ENCODE results near the gene TMC4.

Gene TMC4

GRCh38 chr19:54190503-54191010, 17.6 kb upstream of the TMC4 start:
- peak overlapping the region; percentile 82 for H3K4me3 ChIP-seq (replicated peaks; ENCODE audit: low read depth, low read length)
- H3K27me3 ChIP-seq (replicated peaks; ENCODE audit: control insufficient read depth, insufficient read depth, low read length) = no peaks in the 10 kb centered on the region
- no peak for TF ChIP-seq CTCF (IDR thresholded peaks at IDR 0.05; ENCODE audit: insufficient read depth, low read length, poor library complexity, severe bottlenecking)
- H3K36me3 ChIP-seq (ENCODE audit: control insufficient read depth, insufficient read depth, low read length) = peaks cover 3% of the 10 kb centered on the region
- peak; percentile 99 for DNase-seq (ENCODE audit: extremely low read depth, insufficient read length)

- H3K36me3 ChIP-seq (ENCODE audit: control insufficient read depth, insufficient read depth, low read length) = peaks cover 3% of the 10 kb centered on the region
- peak; percentile 98 for DNase-seq (ENCODE audit: extremely low read depth, insufficient read length)
- TF ChIP-seq CTCF (IDR thresholded peaks at IDR 0.05; ENCODE audit: insufficient read depth, low read length, poor library complexity, severe bottlenecking) = no peak
- H3K4me3 ChIP-seq (replicated peaks; ENCODE audit: low read depth, low read length) = peak overlapping the region; percentile 82
- H3K27me3 ChIP-seq (replicated peaks; ENCODE audit: control insufficient read depth, insufficient read depth, low read length) = no peaks in the 10 kb centered on the region
These were observed 17.0 kb upstream of the TMC4 start for GRCh38 chr19:54189735-54190502.

GRCh38 chr19:54189145-54189734, 16.3 kb upstream of the TMC4 start, which contains the start of gene MBOAT7:
MBOAT7 (minus strand) TSS chr19:54189580; CDS start chr19:54188508, 1,072 bp downstream.
- H3K4me3 ChIP-seq (replicated peaks; ENCODE audit: low read depth, low read length) = peak within 1 kb of the TSS; percentile 82
- no peak for DNase-seq (ENCODE audit: extremely low read depth, insufficient read length)
- no peaks in the 10 kb centered on the region for H3K27me3 ChIP-seq (replicated peaks; ENCODE audit: control insufficient read depth, insufficient read depth, low read length)
- no peak for TF ChIP-seq CTCF (IDR thresholded peaks at IDR 0.05; ENCODE audit: insufficient read depth, low read length, poor library complexity, severe bottlenecking)
- peaks cover 3% of the 10 kb centered on the region for H3K36me3 ChIP-seq (ENCODE audit: control insufficient read depth, insufficient read depth, low read length)

- peaks cover 3% of the 10 kb centered on the region for H3K36me3 ChIP-seq (ENCODE audit: control insufficient read depth, insufficient read depth, low read length)
- no peak for DNase-seq (ENCODE audit: extremely low read depth, insufficient read length)
- peak overlapping the region; percentile 76 for H3K4me3 ChIP-seq (replicated peaks; ENCODE audit: low read depth, low read length)
- TF ChIP-seq CTCF (IDR thresholded peaks at IDR 0.05; ENCODE audit: insufficient read depth, low read length, poor library complexity, severe bottlenecking) = no peak
- H3K27me3 ChIP-seq (replicated peaks; ENCODE audit: control insufficient read depth, insufficient read depth, low read length) = no peaks in the 10 kb centered on the region
These were observed 15.4 kb upstream of the TMC4 start for GRCh38 chr19:54188215-54188871.

GRCh38 chr19:54186934-54187381, 14.0 kb upstream of the TMC4 start:
- no peak for TF ChIP-seq CTCF (IDR thresholded peaks at IDR 0.05; ENCODE audit: insufficient read depth, low read length, poor library complexity, severe bottlenecking)
- peaks cover 3% of the 10 kb centered on the region for H3K36me3 ChIP-seq (ENCODE audit: control insufficient read depth, insufficient read depth, low read length)
- H3K4me3 ChIP-seq (replicated peaks; ENCODE audit: low read depth, low read length) = no peak overlapping the region
- no peaks in the 10 kb centered on the region for H3K27me3 ChIP-seq (replicated peaks; ENCODE audit: control insufficient read depth, insufficient read depth, low read length)
- DNase-seq (ENCODE audit: extremely low read depth, insufficient read length) = no peak
